Common myeloid progenitor, CD34-positive (primary cell): Measurements from ENCODE around the gene TBC1D22A.

Experiments used
- CTCF ChIA-PET: fragments of 350-600 bp; sonication (Branson Sonifier 250); formaldehyde crosslinking; loops from one replicate; lab custom pipeline; 2021; ENCODE audit warnings: antibody characterized with exemption; lab: Charles Lee
- POLR2A ChIA-PET: fragments of 350-600 bp; sonication (Branson Sonifier 250); formaldehyde crosslinking; loops from one replicate; lab custom pipeline; 2021; ENCODE audit warnings: antibody characterized with exemption; lab: Charles Lee
- DNase-seq, 3 donors: peaks; one replicate each; pipeline versions ENCODE4 v3.0.0 to v3.0.0-alpha.2; 2013
- H3K27ac ChIP-seq, 2 experiments: 1 replicate in 1 of 2; 2 replicates in 1 of 2; pipeline ENCODE4 v1.7.0; 2013; ENCODE audit warnings: inconsistent platforms in 2 of 2, low read length in 2 of 2, mild to moderate bottlenecking in 2 of 2, low read depth in 1 of 2, moderate library complexity in 1 of 2; ENCODE audit not compliant: severe bottlenecking in 2 of 2, insufficient read depth in 1 of 2, poor library complexity in 1 of 2
- H3K27me3 ChIP-seq, 5 experiments: replicated peaks in 2 of 5; 1 replicate in 3 of 5; 2 replicates in 2 of 5; pipeline versions ENCODE4 v1.6.1 to v1.7.0; 2013; ENCODE audit warnings: low read length in 4 of 5, mild to moderate bottlenecking in 2 of 5, moderate library complexity in 2 of 5, inconsistent platforms in 1 of 5; ENCODE audit not compliant: insufficient read depth in 5 of 5, control insufficient read depth in 4 of 5
- H3K36me3 ChIP-seq, 4 experiments: 1 replicate in 2 of 4; 2 replicates in 2 of 4; pipeline versions ENCODE4 v1.6.1 to v1.7.0; 2013; ENCODE audit warnings: low read length in 3 of 4, control low read depth in 1 of 4, mild to moderate bottlenecking in 1 of 4; ENCODE audit not compliant: control insufficient read depth in 4 of 4, insufficient read depth in 4 of 4
- H3K4me1 ChIP-seq, 4 experiments: 1 replicate in 3 of 4; 2 replicates in 1 of 4; pipeline versions ENCODE4 v1.6.1 to v1.7.1; 2013; ENCODE audit warnings: low read length in 3 of 4, mild to moderate bottlenecking in 3 of 4, control low read depth in 1 of 4, inconsistent platforms in 1 of 4, moderate library complexity in 1 of 4; ENCODE audit not compliant: control insufficient read depth in 4 of 4, insufficient read depth in 4 of 4; ENCODE audit errors: control extremely low read depth in 1 of 4
- H3K4me3 ChIP-seq, 7 experiments: 1 replicate in 4 of 7; 2 replicates in 3 of 7; pipeline versions ENCODE4 v1.5.1 to v1.7.0; 2013; ENCODE audit warnings: mild to moderate bottlenecking in 7 of 7, low read length in 6 of 7, moderate library complexity in 6 of 7, inconsistent platforms in 2 of 7, low read depth in 2 of 7, control low read depth in 1 of 7; ENCODE audit not compliant: insufficient read depth in 4 of 7, control insufficient read depth in 1 of 7; ENCODE audit errors: extremely low read depth in 1 of 7
- H3K9me3 ChIP-seq, 5 experiments: 1 replicate in 4 of 5; 2 replicates in 1 of 5; pipeline versions ENCODE4 v1.6.1 to v1.7.1; 2013; ENCODE audit warnings: low read length in 4 of 5, mild to moderate bottlenecking in 2 of 5, inconsistent platforms in 1 of 5, low read depth in 1 of 5, moderate library complexity in 1 of 5; ENCODE audit not compliant: control insufficient read depth in 4 of 5, insufficient read depth in 2 of 5; ENCODE audit errors: control extremely low read depth in 1 of 5
- WGBS: methylation state at CpG from one replicate; pipeline ENCODE4 v1.1.5; 2013; ENCODE audit not compliant: insufficient coverage; 5-methylcytosine and 5-hydroxymethylcytosine counted together

TBC1D22A gene

DNA sequence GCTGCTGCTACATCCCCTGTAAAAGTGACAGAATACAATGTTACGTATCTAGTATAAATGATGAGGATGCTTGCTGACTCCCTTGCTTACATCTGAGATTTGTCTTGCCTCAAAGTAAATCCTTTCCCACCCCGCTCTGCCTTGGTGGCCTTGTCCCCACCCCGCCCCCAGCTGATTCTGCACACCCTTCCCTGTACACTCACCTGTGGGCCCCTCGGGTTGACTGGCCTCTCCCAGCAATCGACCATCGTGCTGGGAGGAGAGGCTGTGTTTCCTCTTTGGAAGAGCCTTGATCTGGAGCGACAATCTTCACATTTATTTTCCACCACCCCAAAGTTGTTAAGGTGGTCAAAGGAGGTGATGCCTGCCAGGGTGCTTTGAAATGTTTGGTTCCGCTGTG, 249.4 kb downstream of the TBC1D22A start:
- no peak overlapping the region for H3K27ac ChIP-seq
- 100% methylated on average over 3 of the region's 8 CpGs for WGBS
- H3K4me3 ChIP-seq: no peak overlapping the region
- H3K4me1 ChIP-seq: peaks cover 0 to 2% (median 0%) of the 10 kb centered on the region in 4 experiments
- peaks cover 0 to 20% (median 12%) of the 10 kb centered on the region in 4 experiments for H3K36me3 ChIP-seq
- ChIA-PET POLR2A (no interaction called here), CTCF (no interaction called here)
- H3K9me3 ChIP-seq: no peaks in the 10 kb centered on the region
- no peaks in the 10 kb centered on the region for H3K27me3 ChIP-seq
- DNase-seq: no peak

DNA sequence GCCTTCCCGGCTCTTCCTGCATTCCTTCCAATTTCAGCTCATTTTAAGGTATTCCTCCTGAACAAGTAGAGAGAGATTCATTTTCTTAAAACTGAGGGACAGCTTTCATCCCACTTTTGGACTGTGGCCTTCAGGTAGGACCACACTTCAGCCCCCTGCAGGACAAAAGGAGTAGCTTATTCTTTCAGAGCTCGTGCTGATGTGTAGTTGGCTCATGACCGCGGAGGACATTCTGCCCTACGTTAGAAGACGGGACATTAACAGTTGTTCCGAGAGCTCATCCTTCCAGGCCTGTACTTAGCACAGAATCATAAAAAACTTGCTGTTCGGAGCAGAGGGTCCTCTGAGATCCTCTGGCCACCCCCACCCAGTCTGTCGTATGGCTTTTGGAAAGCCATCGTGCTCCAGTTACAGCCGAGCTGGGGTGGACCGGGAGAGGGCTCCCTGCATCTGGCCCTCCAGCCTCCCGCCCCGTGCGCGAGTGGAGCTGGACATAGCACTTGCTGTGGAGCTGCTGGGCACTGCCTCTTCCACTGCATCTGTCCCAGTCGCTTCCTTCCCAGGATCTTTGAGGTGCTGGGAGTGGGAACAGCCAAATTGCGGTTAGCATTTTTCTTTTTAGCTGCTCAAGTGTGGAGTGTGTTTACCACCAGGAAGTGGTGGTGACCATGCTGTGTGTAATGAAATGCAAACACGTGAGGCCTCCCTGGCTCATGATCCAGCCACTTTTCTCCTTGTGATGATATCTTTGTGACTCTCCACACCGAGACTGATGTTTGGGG, 250.3 kb downstream of the TBC1D22A start:
- ChIA-PET POLR2A (no interaction called here), CTCF (interaction anchor here (0.6 to 0.9 kb wide), 2 partner anchors 32 to 35 kb away, joined by 3 read pairs; no protein-coding TSS in a partner anchor)
- Histone ChIP-seq H3K27me3 (no peaks in the 10 kb centered on the region), H3K27ac (no peak overlapping the region), H3K4me3 (no peak overlapping the region), H3K9me3 (no peaks in the 10 kb centered on the region), H3K4me1 (peaks cover 0 to 2% (median 0%) of the 10 kb centered on the region in 4 experiments), H3K36me3 (peaks cover 0 to 14% (median 11%) of the 10 kb centered on the region in 4 experiments)
- no peak for DNase-seq
- WGBS: 95% methylated on average over 15 of the region's 20 CpGs

DNA sequence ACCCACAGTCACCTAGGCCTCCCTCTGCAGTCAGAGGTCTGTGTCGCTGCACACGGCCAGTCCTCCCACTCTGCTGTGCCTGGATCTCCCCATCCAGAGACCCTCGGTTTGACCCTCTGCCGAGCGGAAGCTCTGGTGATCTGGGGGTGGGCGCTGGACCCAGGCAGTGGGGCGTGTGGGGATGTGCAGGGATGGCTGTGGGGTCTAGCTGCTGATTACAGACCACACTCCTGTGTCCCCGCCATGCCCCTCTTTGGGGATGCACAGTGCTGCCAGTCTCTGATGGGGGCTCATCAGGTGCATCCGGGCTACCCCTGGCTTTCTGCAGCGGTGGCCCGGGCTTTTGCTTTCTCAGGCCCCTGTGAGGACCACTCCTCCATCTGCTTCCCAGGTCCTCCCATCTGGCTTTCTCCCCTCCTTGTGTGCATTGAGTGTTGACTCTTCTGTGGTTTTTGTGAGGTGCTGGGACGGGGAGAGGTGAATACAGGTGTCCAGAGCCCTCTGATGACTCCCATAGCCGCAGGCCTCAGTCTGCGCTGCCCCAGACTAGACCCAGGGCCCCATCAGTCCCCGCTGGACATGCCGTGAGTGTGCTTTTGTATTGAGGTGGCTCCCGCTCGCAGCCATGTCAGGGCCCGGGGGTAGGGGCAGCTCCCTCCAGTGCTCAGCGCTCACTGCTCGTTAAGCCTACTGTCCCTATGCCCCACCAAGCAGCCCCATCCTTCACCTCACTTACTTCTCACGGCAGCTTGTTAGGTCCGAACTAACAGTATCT, 251.6 kb downstream of the TBC1D22A start:
- Histone ChIP-seq H3K4me1 (peaks cover 0 to 2% (median 0%) of the 10 kb centered on the region in 4 experiments), H3K36me3 (peaks cover 0 to 13% (median 7%) of the 10 kb centered on the region in 4 experiments), H3K27me3 (no peaks in the 10 kb centered on the region), H3K9me3 (no peaks in the 10 kb centered on the region), H3K4me3 (no peak overlapping the region), H3K27ac (no peak overlapping the region)
- ChIA-PET CTCF (no interaction called here), POLR2A (no interaction called here)
- 98% methylated on average over 10 of the region's 23 CpGs for WGBS
- no peak for DNase-seq

DNA sequence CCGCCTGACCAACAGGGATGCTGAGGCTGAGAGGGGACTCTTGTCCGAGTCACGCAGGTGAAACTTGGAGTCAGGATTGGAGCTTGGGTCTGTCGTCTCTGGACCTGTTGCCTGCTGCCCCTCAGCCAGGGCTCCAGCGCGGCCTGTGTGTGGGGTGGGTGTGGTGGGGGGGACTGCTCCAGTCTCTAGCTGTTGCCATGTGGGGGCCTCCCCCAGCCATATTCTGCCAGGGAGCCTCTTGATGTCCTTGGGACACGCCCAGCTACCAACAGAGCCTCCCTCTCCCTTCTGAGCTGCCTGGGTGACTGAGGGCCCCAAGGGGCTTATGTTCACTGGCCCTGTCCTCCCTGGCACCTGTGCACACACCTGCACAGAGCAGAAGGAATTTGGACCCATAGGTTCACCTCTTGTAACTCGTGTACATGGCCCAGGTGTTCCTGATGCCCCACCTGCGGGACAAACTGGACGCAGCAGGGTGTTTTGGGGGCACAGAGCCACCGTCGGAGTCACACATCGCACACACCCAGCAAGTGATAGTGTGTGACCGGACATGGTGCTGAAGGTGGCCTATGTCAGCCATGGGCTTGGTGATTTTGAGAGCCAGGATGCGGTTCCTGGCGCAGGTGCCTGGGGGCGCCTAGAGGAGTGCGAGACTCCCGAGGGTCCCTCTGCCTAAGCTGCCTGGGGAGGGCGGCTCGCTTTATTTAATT, 252.3 kb downstream of the TBC1D22A start:
- Histone ChIP-seq H3K9me3 (no peaks in the 10 kb centered on the region), H3K4me1 (peaks cover 0 to 2% (median 0%) of the 10 kb centered on the region in 4 experiments), H3K27me3 (no peaks in the 10 kb centered on the region), H3K4me3 (no peak overlapping the region), H3K36me3 (peaks cover 0 to 10% (median 4%) of the 10 kb centered on the region in 4 experiments), H3K27ac (no peak overlapping the region)
- WGBS: 97% methylated on average over 17 of the region's 21 CpGs
- POLR2A ChIA-PET: no interaction called here
- no peak for DNase-seq
- CTCF ChIA-PET: no interaction called here

DNA sequence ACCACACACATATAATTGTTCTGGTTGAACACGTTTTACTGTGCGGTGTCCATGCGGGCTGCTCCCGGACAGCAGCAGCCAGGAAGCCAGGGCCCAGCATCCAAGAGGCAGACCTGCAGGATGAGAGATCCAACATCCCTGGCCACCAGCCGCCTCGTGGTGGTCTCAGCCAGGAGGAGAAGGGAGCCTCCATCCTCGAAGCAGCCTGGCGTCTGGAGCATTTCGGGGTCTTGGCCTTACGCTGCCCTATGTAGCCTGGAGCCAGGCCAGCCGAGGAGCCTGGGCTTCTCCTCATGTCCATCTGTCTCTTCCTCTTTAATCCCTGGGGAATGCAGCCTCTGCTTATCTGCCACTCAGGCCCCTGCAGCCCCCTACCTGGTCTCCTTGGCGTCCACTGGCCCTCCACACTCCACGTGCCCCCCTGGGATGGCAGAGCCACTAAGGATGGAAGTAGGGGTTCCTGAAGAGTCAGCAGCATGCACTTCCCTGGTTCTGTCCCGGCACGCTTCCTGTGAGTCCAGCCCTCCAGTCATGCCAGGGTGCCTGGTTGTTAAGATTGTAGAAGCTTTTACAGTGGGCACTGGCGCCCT, 253.2 kb downstream of the TBC1D22A start:
- 96% methylated on average over 15 of the region's 16 CpGs for WGBS
- ChIA-PET CTCF (no interaction called here), POLR2A (interaction anchor here (0.5 kb wide), 1 partner anchor 40 kb away, joined by 3 read pairs; no protein-coding TSS in a partner anchor)

DNA sequence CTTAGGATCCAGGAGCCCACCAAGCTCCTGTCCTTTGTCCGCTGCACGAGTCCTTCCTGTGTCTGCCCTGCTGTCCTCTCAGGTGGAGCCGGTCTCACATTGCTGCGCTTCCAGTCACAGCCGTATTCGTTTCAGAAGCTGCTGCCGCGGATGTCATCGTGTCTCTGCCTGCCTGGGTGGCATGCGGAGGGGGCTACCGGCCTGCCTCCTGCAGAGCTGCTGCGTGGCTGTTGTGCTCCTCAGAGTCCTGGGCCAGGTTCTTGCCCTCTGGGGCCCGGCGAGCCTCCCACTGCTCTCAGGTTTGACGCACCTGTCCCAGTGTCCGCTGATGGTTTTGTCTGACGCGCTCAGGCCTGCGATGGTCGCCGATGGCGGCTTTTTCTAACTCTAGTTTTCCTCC, 254.2 kb downstream of the TBC1D22A start:
- no peak for DNase-seq
- POLR2A ChIA-PET: interaction anchor here (0.5 kb wide), 1 partner anchor 39 kb away, joined by 3 read pairs; no protein-coding TSS in a partner anchor
- 97% methylated on average over 22 of the region's 22 CpGs for WGBS
- Histone ChIP-seq H3K4me3 (no peak overlapping the region), H3K4me1 (peaks cover 0 to 2% (median 0%) of the 10 kb centered on the region in 4 experiments), H3K36me3 (peaks cover 0 to 10% (median 3%) of the 10 kb centered on the region in 4 experiments), H3K9me3 (peaks cover 0 to 9% (median 4%) of the 10 kb centered on the region in 5 experiments), H3K27ac (no peak overlapping the region), H3K27me3 (no peaks in the 10 kb centered on the region)
- CTCF ChIA-PET: no interaction called here

More for the DNA sequence above, 253.2 kb downstream of the TBC1D22A start:
- no peaks in the 10 kb centered on the region for H3K27me3 ChIP-seq
- H3K9me3 ChIP-seq: peaks cover 0 to 4% (median 4%) of the 10 kb centered on the region in 5 experiments
- H3K4me3 ChIP-seq: no peak overlapping the region
- DNase-seq: no peak
- no peak overlapping the region for H3K27ac ChIP-seq
- H3K36me3 ChIP-seq: peaks cover 0 to 10% (median 3%) of the 10 kb centered on the region in 4 experiments
- H3K4me1 ChIP-seq: peaks cover 0 to 2% (median 0%) of the 10 kb centered on the region in 4 experiments
